C4-2B (cell line): ENCODE results near the gene AKR1C2.
"Not testable (repeated sequence)": the region's sequence is repeated elsewhere in the genome, so short reads cannot be mapped to it uniquely, and the experiment has no call there.

Experiments used
- H3K27ac ChIP-seq: fragments of 450-650 bp; 2 replicates; pipeline ENCODE4 v1.5.1; 2017
- ZFX ChIP-seq: fragments of 450-650 bp; IDR thresholded peaks from 2 replicates; pipeline ENCODE4 v1.6.1; 2017
- TF ChIP-seq, protein P1 (sequence below): fragments of 450-650 bp; conservative IDR thresholded peaks from 2 replicates; pipeline ENCODE4 v1.5.1; 2017; ENCODE audit warnings: mild to moderate bottlenecking

The AKR1C2 gene

DNA sequence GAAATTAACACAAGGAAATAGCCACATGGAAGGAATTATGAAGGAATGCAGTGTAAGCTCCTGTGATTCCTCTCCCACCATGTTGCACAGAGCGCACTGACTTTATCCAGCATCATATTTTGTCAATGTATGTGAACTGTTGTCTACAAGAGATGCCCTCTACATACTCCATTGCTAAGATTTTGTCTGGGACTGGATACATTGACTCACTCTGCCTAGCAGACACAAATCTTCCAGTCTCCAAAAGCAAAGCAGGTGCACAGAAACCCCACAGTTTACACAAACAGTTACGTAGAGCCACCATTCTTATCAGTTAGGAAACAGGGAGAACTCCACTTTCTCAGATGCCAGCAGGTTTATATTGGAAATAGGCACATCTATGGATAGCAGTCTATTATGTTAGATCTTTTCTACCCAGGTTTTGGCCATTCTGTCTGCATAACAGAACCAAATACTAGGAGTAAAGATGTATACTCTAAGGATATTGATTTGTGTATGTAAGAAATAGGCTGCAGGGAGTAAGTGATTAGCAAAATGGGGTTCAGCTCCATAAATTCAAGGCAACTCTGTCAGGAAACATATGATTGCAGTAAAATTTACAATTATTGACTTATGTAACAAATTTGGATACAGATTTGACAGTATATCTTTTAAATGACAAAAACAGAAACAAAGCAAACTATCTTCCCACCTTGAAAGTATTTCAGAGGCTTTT is 1.5 kb downstream of the AKR1C2 start:
- no peak for TF ChIP-seq ZFX
- TF ChIP-seq, protein P1, sequence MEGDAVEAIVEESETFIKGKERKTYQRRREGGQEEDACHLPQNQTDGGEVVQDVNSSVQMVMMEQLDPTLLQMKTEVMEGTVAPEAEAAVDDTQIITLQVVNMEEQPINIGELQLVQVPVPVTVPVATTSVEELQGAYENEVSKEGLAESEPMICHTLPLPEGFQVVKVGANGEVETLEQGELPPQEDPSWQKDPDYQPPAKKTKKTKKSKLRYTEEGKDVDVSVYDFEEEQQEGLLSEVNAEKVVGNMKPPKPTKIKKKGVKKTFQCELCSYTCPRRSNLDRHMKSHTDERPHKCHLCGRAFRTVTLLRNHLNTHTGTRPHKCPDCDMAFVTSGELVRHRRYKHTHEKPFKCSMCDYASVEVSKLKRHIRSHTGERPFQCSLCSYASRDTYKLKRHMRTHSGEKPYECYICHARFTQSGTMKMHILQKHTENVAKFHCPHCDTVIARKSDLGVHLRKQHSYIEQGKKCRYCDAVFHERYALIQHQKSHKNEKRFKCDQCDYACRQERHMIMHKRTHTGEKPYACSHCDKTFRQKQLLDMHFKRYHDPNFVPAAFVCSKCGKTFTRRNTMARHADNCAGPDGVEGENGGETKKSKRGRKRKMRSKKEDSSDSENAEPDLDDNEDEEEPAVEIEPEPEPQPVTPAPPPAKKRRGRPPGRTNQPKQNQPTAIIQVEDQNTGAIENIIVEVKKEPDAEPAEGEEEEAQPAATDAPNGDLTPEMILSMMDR = no peak
- H3K27ac ChIP-seq = no peak overlapping the region

DNA sequence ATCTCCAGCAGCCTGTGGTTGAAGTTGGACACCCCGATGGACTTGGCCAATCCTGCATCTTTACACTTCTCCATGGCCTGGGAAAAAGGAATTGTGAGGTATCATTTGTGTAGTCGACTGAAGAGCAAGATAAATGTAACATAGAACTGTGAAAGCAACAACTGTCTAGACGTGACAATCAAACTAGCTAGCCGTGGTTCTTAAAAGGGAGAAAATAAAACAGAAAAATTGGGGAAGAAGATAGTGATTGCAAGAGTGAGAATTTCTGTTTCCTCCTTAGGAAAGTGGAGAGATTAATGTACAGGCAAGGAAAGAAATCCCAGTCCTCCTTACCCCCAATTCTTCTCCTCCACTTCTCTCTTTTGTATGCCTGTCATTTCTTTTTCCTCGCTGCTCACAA is 5.0 kb downstream of the AKR1C2 start:
- TF ChIP-seq, protein P1 = no peak
- TF ChIP-seq ZFX = no peak
- H3K27ac ChIP-seq = no peak overlapping the region

DNA sequence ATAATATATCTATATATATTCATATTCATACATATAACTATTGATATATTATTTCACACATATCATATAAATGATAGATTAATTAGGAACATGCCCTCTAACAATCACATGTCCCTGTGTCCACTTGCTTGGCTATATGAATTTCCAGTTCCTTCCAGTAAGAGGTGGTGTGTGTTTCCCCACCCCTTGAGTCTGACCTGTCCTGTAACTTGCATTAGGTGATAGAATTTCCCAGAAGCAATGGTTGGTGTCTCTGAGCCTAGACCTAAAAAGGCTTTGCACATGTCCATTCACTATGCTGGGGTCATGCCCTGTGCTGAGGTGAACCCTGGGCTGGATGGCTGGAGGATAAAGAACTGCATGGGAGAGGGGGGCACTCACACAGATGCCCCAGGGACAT is 9.4 kb downstream of the AKR1C2 start:
- H3K27ac ChIP-seq = not testable (repeated sequence)

DNA sequence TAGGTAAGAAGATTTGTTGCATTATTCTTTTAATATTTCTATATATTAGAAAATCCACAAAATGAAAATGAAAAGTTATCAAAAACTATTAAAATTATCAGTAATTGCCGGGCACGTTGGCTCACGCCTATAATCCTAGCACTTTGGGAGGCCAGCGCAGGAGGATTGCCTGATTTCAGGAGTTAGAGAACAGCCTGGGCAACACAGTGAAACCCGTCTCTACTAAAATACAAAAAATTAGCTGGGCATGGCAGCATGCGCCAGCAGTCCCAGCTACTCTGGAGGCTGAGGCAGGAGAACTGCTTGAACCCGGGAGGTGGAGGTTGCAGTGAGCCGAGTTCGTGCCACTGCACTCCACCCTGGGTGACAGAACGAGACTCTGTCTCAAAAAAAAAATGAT is 11.1 kb downstream of the AKR1C2 start:
- not testable (repeated sequence) for H3K27ac ChIP-seq

DNA sequence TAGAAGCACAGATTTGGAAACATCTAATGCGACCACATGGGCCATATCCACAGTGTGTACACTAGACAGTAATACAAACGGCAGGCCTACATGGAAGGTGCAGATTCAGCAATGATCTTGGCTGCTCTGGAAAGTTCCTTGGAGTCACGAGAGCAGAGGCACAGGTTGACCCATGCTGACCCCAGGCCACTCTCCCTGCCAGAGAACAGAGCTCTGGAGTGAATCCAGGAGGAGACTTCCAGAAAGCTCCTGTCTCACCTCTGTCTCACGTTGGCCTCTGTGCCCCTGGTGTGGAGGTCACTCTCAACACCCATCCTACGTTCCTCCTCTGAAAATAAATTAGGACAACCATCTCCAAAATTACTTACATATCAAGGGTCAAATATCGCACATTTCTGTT is 12.2 kb downstream of the AKR1C2 start:
- H3K27ac ChIP-seq = not testable (repeated sequence)

DNA sequence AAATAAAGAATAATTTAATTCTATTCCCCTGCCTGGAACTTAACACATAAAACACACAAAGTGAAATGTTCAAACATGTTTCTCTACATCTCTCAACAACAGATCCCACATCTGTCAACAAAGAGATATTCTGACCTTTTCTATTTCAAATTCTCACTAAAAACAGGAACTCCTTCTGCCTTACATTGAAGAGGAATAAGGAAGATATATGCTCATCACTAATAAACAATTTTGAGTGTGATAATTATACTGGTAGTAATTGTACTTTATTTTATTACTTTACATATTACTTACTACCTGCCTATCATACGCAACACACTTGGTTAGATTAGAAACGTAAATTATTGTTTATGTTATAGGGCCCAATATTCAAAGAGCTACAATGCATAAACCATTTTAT is 13.4 kb downstream of the AKR1C2 start:
- TF ChIP-seq, protein P1 = no peak
- no peak for TF ChIP-seq ZFX
- H3K27ac ChIP-seq = no peak overlapping the region

DNA sequence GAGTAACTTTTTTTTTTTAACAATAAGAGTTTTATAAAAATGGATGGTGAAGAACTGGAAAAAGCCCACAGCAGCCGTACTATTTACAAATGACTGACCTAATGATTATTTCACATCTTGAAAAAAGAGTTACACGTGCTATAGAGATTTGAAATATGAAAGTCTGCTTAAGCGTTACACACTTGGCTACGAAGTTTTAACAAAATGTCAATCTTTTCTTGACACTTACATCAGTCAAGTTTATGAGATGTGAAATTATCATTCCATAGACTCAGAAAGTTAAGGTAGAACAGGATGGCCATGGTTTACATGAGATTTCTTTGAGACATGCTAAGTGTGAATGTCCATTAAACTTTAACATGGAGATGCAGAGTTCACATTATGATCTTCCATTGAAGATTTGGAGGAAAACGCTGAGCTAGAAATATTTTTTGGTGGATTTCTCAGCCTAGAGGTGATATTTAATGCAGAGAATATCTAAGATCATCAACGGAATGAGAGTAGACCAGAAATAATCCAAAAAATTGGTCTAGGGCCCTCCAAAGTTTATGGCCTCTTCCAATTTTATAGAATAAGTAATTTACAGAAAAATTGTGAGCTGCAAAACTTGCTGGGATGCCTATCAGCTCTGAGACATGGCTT is 15.5 kb downstream of the AKR1C2 start:
- H3K27ac ChIP-seq = not testable (repeated sequence)

DNA sequence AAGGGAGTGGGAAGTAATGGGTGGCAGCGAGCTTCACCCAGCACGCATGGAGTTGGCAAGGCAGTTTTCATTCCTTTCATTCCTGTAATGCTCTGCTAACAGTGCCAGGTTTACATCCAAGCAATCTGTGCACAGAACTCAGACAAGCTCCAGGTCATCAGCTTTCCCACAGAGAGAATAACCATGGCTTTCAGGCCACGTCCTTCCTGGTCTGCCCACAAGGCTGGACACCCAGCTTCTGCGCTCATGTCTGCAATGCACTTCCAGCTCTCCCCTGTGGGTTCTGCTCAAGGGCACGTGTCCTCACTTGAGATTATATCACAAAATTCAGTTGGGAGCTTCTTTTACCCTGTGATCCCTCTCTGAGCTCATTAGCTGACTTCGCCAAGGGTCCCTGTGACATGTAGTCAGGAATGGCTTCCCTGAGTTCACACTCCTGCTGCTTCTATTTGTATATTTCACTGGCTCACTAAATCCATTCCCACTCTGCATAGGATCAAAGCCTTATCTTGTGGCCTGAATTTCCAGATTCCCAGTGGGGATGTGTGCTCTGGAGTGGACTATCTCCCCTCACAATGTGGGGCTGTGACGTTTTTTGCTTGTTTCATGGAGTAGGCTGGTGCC is 18.6 kb downstream of the AKR1C2 start:
- no peak for TF ChIP-seq ZFX
- TF ChIP-seq, protein P1 = no peak
- no peak overlapping the region for H3K27ac ChIP-seq

DNA sequence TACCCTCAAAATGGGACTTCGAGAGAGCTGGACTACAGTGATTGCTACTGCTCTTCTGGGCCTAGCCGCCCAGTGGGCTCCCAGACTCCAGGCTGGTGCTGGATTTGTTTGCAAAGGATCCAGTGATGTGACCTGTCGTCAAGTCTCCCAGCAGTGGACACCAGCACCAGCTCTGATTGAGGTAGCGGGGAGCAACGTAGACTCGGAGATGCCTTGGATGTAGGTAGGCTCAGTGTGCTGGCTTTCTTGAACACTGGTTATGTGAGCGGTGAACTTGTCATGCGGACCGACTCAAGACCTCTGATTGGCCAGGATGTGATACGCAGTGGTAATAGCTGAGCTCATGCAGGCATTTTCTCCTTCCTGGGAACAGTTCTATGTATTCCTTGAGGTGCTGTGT is 19.4 kb downstream of the AKR1C2 start:
- TF ChIP-seq, protein P1 = no peak
- no peak for TF ChIP-seq ZFX
- H3K27ac ChIP-seq = no peak overlapping the region
